Stromal cell of bone marrow (primary cell): ENCODE results near the gene NHERF1.
A peak's percentile ranks its signal among the peaks of the same experiment; 100 is the strongest.

Source experiments
- DNase-seq: peaks from one replicate; pipeline ENCODE4 v3.0.0-alpha.2; 2012; ENCODE audit warnings: low read depth

The NHERF1 gene

GRCh38 chr17:74768069-74768762, 19.8 kb downstream of the NHERF1 start:
- peak; percentile 62 for DNase-seq

GRCh38 chr17:74768763-74769114, 20.3 kb downstream of the NHERF1 start:
- DNase-seq = no peak

- DNase-seq = no peak
Measured at GRCh38 chr17:74769266-74769855, 20.9 kb downstream of the NHERF1 start.

- no peak for DNase-seq
Measured at GRCh38 chr17:74769856-74770497, 21.5 kb downstream of the NHERF1 start.

- DNase-seq = no peak
Measured at GRCh38 chr17:74770498-74771318, 22.3 kb downstream of the NHERF1 start.

- no peak for DNase-seq
Measured at GRCh38 chr17:74771319-74771914, 23.0 kb downstream of the NHERF1 start.

- DNase-seq = no peak
Measured at GRCh38 chr17:74772053-74772452, 23.6 kb downstream of the NHERF1 start.

GRCh38 chr17:74773414-74773813, 25.0 kb downstream of the NHERF1 start:
- no peak for DNase-seq

- no peak for DNase-seq
Measured at GRCh38 chr17:74773871-74774286, 25.5 kb downstream of the NHERF1 start.

GRCh38 chr17:74775409-74776043, 27.1 kb downstream of the NHERF1 start:
- DNase-seq = no peak

- peak; percentile 83 for DNase-seq
Measured at GRCh38 chr17:74776044-74776962, 27.9 kb downstream of the NHERF1 start, which contains the start of gene NAT9. Gene NAT9 (minus strand): TSS chr17:74776345. CDS start chr17:74775698, 647 bp downstream.

- no peak for DNase-seq
Measured at GRCh38 chr17:74776990-74777389, 28.6 kb downstream of the NHERF1 start.

- DNase-seq = no peak
Measured at GRCh38 chr17:74777901-74778515, 29.6 kb downstream of the NHERF1 start.

GRCh38 chr17:74778960-74779359, 30.5 kb downstream of the NHERF1 start:
- no peak for DNase-seq

GRCh38 chr17:74779501-74779900, 31.1 kb downstream of the NHERF1 start:
- DNase-seq = no peak

- no peak for DNase-seq
Measured at GRCh38 chr17:74779948-74780400, 31.5 kb downstream of the NHERF1 start.

GRCh38 chr17:74780443-74781238, 32.2 kb downstream of the NHERF1 start:
- DNase-seq = no peak

- no peak for DNase-seq
Measured at GRCh38 chr17:74782571-74782970, 34.1 kb downstream of the NHERF1 start.
